AG20443 (cell line): ENCODE data around the gene CDAN1.
A peak's percentile ranks its signal among the peaks of the same experiment; 100 is the strongest.

Experiments
- DNase-seq: peaks from one replicate; pipeline ENCODE4 v3.0.0; 2012; ENCODE audit warnings: low spot score, mixed read lengths

The CDAN1 gene

DNA sequence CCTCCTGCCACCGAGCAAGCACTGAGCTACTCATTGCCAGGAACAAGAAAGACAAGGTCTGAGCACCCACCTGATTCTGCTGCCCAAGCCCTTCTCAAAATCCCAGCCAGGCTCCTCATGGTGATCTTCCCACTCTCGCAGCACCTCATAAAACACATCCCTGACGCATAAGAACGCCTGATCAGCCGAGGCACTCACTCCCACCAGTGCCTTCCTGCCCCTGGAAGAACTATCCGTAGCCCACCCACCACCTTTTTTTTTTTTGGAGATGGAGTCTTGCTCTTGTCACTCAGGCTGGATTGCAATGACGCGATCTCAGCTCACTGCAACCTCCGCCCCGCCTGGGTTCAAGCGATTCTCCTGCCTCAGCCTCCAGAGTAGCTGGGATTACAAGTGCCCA lies 3.9 kb downstream of the CDAN1 start:
- no peak for DNase-seq

DNA sequence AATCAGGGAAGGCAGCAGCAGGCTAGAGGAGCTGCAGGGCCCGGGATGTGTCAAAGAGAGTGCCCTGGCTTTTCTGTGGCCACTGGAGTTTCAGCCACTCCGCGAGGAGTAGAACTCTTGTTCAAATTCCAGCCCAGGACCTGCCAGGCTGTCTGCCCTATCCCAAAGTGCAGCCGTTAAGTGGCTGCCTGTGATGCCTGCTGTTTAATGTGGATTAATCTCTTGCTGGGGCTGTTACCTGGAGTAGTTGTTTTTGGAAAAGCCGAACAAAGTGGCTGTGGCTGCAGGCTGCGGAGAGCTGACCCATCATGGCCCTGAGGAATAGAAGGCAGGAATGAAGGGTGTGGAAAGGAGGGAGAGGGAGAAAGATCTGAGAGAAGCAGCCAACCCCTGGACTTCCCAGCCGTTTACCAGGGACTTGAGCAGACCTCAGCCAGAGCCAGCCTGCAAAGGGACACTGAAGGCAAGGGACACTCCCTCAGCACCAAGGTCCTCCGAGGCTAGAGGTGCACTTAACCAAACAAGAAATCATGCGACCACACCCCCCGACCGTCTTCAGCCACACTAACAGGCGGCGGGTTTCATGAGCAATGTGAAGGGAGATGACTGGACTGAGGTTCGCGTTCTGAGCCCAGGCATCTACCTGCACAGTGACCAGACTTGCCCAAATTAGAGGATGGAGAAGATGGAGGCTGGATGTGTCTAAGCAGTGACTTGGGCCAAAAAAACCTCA lies 4.7 kb downstream of the CDAN1 start:
- DNase-seq = no peak

DNA sequence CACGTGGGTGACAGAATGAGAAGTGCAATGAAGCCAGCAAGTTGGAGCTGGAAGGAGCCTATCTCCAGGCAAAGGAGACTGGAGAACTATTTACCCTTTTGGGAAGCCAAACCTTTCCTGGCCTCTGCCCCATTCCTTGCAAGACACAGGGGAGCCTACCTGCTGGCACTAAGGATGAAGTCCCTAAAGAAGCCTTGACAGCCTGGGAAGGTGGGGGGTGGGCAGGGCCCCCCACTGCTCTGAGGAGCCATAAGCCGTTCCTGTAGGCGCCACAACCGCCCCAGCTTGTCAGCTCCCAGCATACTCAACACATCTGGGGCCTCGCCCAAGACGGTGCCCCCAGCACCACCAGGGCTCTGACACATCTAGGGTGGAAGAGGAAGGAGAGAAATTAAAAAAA lies 5.5 kb downstream of the CDAN1 start:
- DNase-seq = no peak

DNA sequence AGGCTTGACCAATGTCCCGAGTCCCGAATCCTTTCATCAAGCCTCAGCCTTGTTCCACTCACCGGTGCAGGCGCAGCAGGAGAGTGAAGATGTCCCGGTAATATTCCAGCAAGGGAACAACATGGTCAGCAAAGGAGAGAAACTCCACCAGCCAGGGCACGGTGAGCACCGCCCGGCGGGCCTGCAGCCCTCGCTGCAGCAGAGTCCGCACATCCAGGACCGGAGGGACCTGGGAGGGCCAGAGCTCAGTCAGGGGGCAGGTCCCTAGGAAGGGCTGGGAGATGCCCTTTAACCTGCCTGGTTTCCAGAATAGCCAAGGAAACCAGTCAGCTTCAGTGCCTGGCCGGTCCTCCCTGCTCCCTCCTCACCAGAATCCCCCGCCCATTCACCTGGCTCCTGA lies 6.4 kb downstream of the CDAN1 start:
- DNase-seq = no peak

DNA sequence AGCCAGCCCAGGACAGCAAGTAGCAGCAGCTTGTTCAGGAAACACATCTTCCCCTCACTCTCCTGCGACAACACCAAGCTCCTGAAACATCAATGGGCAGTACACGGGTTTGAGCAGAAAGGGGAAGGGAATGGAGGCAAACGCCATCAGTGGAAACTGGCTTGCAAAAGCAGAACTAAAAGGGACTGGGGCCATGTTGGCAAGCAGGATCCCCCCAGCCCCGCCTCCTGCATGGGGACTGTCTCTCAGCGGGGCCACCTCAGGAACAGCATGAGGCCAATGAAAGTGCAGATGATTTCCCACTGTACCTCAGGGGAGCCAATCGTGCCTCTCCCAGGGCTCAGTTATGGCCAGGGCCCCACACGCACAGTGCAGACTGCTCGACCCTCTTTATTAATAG lies 6.8 kb downstream of the CDAN1 start:
- DNase-seq = no peak

DNA sequence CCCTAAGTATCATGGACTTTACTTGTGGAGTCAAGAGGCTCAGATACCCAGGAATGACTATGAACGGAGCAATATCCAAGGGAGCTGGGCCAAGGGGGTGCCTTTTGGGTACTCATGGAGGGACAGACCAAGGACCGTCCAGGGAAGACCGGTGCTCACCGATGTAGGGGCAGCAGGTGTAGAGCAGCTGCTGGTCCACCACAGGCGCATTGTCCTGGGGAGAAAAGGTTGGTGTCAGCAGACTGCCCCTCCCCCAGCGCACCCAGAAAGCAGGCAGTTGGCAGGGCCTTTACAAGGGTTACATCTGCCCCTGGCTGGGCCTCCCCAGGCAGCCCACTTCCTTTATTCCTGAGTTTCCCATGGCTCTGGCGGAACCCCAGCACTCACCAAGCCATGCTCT lies 7.5 kb downstream of the CDAN1 start:
- no peak for DNase-seq

DNA sequence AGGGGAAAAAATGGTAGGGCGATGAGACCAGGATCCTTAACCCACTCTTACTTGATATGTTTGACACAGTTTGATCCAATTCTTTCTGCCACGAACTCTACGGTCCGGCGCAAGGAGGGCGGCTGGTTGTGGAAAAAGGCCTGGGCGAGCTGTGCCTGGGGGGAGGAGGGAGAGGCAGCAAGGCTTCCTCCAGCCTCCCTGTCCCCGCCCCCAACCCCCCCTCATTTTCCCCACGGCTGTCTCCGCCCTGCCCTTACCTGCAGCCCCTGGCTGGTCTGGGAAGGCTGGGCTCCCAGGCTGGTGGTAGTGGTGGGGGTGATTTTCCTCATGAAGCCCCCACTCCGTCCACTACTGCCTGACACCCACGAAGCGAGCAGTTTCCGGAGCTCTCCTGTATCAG lies 8.0 kb downstream of the CDAN1 start:
- no peak for DNase-seq

DNA sequence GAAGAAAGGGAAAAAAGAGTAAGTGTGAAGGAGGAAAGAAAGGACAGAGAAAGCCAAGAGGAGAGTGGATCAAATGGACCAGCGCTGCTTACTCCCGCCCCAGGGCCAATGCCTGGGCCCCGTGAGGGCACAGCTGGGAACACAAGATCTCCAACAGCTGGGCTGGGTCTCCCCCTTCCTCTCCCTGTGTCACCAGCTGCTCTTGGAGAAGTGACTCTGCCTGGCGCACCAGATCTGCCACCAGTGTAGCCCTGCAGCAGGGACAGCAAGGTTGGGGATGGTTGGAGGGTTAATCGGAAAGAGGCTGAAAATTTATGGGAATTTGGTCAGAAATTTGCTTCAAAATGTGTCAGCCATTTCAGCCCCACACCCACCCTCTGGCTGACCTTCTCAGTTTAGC lies 8.4 kb downstream of the CDAN1 start:
- no peak for DNase-seq

DNA sequence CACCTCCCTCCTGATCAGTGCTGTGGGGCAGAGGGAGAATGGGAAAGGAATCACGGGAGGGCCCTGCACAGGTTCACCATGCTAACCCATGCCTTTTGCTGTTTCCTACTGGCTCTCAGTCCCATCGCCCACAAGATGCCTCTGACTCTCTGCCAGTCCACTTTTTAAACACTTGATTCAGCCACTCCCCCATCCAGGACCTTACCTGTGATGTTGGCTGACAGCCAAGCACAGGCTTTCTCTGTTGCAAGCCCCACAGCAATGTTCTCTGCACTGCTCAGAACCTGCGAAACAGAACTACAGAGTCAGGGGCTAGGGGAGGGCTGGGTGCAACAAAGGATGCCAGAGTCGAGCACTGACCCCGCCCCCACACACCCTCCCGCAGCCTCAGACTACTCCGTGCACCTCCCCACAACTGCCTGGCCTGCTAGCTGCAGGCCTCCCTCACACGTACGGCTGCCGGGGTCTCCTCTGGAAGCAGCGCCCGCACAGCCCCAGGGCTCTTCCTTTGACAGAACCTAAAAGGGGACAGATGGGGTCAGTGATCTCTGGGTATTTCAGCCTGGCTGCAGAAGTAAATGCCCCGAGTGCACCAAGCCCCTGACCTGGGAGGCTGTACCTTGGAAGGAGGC lies 9.1 kb downstream of the CDAN1 start:
- DNase-seq = no peak

DNA sequence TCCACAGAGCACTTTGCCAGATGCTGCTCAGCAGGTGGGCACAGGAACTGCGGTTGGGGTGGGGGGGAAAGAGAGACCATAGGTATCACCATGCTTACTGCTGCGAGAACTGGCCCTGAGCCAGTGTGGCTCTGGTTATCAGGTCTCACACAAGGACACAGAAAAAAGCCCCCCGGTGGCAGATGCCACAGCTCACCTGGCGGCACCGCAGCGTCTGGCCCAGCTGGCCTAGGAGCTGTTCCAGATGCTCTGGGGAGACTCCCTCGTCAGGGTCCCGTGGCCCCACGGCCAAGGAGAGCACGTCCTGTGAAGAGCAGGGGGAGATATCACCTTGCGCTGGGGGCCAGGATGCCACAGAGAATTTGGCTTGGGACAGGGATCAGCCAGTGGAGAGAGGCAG lies 10.8 kb downstream of the CDAN1 start:
- DNase-seq = no peak

DNA sequence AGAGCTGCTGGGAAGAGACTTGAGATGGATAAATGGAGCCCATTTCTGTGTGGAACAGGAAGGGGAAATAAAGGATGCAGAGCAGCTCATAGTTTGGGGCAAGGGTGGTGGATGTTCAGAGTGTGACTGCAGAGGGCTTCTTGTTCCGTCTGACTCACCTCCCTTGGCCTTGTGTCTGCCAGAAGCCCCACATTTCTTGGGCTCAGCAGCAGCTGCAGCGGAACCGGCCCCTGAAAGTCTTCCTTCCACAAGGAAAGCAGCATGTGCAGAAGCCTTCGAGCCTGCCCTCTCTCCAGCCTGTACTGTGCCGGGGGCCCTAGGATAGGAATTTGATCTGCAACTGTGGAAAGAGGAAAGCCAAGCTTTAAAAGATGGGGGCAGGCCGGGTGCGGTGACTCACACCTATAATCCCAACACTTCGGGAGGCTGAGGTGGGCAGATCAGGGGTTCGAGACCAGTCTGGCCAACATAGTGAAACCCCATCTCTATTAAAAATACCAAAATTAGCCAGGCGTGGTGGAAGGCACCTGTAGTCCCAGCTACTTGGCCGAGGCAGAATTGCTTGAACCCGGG lies 11.5 kb downstream of the CDAN1 start:
- no peak for DNase-seq

DNA sequence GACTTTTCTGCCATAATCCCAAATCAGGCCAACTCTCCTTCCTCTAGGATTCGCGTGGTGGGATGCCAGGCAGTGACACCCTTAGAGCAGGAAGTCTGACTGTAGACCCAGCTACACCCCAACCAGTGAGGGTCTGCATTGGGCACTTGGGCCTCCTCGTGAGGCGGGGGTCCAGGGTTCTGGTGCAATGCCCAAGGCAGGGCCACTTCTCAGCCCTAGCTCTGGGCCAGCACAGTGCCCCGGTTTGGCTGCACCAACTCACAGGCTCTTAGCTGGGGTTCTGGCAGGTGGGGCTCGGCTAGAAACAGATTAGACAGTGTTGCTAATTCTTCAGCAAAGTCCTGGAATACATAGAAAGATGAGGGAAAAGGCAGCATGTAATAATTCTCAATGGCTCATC lies 12.7 kb downstream of the CDAN1 start:
- no peak for DNase-seq

DNA sequence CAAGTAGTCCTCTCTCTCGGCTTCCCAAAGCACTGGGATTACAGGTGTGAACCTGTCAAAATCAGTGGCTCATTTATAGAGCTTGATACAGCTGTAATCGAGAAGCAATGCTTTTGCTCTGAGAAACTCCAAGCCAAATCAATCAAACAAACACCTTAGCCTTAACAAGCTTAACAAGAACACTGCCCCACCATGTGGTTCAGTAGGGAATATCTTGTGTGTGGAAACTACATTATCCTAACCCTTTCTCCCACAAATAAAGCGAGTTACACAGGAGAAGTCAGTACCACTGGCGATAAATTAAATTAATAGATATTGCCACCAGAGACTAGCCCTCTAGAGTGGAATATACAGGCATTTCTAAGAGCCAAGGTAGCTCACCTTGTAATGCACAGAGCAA lies 13.9 kb downstream of the CDAN1 start:
- DNase-seq = no peak

DNA sequence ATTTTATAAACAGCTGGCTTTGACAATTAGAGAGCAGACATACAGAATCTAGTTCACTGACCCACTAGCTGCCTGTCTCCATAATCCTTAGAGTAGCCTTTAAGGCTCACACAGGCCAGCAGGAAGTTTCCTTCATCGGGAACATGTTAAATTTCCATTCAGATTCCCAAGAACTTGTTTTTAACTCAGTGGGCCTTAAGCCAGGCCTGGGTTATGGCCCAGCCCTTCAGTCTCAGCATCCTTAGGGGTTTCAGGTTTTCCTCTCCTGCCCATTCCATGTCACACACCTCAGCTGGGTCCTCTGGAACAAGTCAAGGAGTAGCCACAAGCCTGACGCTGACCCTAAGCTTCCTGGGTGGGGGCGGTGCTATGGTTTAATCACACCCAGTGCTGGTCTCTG lies 15.0 kb downstream of the CDAN1 start:
- DNase-seq = no peak

DNA sequence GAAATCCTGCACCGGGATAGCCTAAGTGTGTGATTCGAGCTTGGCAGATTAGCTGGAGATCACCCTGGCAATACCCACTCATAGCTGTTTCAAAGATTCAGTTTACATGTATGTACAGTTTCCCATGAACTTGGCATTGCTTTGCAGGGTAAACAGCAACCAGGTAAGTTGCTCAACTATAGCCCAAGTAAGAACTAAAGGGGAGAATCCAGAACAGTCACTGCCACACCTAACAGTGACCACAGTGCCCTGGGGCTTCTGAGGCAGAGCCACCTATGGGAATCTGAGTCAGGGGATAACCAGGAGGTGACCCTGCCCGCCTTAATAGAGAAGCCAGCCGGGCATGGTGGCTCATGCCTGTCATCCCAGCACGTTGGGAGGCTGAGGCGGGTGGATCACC lies 15.9 kb downstream of the CDAN1 start:
- DNase-seq = no peak

DNA sequence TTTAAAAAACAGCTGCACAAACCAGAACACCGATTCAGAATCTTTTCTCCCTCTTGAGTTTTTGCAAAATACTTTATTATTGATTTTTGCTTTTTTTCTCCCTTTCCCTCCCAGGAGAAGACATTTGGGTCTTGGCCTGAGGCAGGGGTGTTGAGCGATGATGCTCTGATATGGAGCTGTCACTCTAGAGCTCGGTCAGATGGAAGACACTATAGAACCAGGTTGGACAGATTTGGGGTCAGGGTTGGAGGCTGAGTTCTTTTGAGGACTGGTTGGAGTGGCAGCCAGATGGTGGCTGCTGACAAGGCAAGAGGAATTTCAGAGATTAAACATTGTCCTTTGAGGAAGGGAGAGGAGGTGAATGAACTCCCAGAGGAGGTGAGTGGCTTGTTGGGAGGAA lies 16.9 kb downstream of the CDAN1 start:
- DNase-seq = no peak

DNA sequence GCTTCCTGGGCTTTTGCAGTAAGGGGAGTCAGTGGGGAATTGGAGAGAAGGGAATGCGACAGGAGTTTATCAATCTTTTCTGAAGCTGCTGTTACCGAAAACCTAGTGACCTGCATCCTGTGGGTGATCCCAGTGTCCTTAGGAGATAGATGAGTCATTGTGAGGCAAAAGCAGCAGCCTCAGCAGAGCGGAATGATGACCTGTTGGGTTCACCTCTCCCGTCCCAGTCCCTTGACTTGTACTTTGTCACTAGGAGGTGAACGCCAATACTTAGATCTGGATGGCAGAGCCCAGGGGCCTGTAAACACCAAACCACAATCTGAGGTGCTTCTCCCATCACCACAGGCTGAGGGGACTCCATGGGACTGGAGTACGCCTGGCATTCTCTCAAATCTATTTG lies 17.9 kb downstream of the CDAN1 start:
- no peak for DNase-seq

DNA sequence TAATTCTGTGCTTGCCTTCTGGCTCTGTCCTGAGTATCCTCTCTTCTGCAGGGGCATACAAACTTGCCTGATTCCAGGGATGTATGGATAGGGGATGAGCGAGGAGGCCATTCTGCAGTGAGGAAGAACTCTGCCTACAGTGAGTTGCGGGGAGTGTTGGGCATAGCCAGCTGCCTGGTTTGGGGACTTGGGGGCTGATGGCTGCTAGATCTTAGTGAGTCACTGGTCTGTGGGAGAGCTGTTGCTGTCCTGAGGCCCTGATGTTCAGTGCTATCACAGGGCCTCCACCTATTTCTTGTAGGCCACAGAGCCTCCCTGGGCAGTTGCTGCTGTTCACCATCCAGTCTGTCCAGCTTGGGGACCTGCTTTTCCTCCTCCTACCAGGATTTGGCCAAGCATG lies 20.3 kb downstream of the CDAN1 start:
- peak; percentile 44 for DNase-seq

DNA sequence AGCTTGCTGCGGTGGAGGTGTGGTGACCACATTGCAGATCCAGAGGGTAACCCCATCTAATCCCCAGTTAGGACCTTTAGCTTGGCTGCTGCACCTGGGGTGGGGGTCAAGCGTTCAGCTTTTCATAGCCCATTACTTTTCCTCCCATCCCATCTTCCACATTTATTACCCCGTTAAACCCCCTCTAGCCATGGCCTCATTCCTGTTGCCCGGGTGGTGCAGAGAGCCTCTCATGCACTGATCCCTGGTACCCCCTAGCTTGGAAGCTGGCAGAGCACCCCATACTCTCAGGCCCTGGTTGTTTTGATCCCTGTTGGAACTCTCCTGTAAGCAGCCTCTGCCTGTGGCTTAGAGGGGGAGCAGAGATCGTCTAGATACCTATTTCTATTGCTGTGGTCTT lies 20.8 kb downstream of the CDAN1 start:
- peak; percentile 2 for DNase-seq

DNA sequence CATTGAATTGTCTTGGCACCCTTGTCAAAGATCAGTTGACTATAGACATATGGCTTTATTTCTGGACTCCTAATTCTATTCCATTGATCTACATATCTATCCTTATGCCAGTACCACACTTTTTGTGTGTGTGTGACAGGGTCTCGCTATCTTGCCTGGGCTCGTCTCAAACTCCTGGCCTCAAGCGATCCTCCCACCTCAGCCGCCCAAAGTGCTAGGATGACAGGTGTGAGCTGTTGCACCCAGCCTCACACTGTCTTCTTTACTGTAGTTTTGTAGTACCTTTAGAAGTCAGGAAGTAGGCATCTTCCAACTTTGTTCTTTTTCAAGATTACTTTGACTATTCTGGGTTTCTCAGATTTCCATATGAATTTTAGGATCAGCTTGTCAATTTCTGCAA lies 24.3 kb downstream of the CDAN1 start:
- DNase-seq = no peak

DNA sequence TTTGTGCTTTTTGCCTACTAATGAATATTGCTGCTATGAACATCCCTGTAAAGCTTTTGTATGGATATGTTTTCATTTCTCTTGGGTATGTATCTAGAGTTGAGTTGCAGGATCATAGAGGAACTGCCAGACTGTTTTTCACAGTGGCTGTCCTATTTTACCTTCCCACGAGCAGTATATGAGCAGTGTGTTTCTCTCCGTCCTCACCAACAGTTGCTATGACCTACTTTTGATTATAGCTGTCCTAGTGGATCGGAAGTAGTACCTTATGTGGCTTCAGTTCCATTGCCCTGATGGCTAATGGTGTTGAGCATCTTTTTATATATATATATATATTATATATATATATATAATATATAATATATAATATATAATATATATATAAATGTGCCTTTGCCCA lies 25.2 kb downstream of the CDAN1 start:
- no peak for DNase-seq

DNA sequence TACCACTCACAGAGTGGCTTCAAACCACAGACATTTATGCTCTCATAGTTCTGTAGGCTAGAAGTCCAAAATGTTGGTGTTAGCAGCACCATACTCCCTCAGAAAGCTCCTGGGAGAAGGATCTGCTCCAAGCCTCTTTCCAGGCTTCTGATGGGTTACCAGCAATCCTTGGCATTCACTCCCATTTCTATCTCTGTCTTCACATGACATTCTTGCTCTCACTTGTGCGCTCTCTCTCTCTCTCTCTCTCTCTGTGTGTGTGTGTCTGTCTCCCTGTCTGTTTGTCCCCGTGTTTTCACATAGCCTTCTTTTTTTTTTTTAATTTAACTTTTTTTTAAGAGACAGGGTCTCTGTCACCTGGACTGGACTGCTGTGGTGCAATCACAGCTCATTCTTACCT lies 26.3 kb downstream of the CDAN1 start:
- DNase-seq = peak; percentile 8

DNA sequence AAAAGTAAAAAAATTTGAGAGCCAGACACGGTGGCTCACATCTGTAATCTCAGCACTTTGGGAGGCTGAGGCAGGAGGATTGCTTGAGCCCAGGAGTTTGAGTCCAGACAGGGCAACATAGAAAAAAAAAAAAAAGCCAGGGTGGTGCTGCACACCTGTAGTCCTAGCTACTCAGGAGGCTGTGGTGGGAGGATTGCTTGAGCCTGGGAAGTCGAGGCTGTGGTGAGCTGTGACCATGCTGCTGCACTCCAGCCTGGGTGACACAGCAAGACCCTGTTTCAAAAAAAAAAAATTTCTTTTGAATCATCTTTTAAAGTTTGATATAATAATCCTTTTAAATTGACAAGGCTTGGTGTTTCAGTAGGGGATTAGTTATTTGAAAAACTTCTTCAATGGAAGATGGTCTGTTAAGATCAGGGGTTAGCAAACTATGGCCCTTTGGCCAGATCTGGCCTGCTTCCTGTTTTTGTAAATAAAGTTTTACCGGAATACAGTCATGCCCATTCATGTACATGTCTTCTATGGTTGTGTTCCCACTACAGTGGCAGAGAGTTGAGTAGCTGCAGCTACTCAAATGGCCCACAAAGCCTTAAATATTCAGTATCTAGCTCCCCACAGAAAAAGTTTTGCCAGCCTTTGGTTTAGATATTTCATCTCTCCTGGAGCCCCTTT lies 28.9 kb downstream of the CDAN1 start:
- DNase-seq = no peak
